ENCODE results near the gene CABP7.

DNA sequence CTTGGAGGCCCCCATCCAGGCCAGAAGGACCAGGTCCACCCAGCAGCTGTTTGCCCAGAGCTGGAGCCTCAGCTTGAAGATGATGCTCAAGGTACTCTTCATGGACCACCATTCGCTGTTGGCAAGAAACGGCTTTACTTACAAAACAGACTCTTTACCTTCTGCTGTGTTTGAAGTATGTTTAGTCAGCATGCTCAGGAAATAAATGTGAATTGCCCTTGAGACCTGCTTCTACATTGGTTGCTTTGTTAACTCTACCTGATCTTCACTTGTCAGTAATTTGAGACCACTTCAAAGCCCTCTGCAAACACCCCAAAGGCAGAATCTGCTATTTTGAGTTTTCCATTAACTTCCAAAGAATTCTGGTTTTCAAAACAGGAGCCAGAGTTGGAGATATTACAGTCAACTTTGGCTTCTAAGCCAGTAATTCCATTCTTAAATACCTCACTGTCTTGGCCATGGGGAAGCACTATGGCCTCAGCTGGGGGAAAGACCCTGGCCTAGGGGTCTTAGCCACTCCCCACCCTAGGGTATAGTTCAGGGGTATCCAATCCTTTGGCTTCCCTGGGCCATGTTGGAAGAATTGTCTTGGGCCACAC is 50.0 kb downstream of the CABP7 start:
- TF ChIP-seq, protein P1, sequence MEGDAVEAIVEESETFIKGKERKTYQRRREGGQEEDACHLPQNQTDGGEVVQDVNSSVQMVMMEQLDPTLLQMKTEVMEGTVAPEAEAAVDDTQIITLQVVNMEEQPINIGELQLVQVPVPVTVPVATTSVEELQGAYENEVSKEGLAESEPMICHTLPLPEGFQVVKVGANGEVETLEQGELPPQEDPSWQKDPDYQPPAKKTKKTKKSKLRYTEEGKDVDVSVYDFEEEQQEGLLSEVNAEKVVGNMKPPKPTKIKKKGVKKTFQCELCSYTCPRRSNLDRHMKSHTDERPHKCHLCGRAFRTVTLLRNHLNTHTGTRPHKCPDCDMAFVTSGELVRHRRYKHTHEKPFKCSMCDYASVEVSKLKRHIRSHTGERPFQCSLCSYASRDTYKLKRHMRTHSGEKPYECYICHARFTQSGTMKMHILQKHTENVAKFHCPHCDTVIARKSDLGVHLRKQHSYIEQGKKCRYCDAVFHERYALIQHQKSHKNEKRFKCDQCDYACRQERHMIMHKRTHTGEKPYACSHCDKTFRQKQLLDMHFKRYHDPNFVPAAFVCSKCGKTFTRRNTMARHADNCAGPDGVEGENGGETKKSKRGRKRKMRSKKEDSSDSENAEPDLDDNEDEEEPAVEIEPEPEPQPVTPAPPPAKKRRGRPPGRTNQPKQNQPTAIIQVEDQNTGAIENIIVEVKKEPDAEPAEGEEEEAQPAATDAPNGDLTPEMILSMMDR (IDR thresholded peaks at IDR 0.05): no peak
- TF ChIP-seq POLR2A (IDR thresholded peaks at IDR 0.05) (no peak), EP300 (IDR thresholded peaks at IDR 0.05) (no peak), POLR2AphosphoS5 (IDR thresholded peaks at IDR 0.05) (no peak)

Measured in upper lobe of left lung (tissue), 4 donors.